ENCODE data around the gene HOXB5.

Gene HOXB5

DNA sequence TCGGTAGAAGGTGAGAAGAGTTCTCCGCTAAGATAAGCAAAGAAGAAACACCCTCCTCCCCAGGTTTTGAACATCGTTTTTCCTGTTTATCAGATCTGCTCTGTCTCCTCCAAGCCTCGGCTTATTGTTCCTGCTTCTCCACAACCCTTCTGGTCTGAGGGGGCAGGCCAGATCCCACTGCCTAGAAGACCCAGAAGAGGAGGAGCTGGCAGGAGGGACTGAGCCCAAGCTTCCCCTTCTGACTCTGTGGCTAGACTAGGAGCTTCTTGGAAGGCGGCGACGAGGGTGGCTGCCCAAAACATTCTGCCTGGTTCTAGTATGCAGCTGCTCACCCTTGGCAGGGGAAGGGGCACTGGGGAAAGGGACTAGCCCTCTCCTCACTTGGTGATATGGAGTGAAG, 5.2 kb upstream of the HOXB5 start:
- TF ChIP-seq CTCF (IDR thresholded peaks at IDR 0.05): no peak

GRCh38 chr17:48597778-48598631, 4.4 kb upstream of the HOXB5 start:
- TF ChIP-seq CTCF (IDR thresholded peaks at IDR 0.05): no peak

GRCh38 chr17:48597528-48597777, 3.9 kb upstream of the HOXB5 start:
- TF ChIP-seq CTCF (IDR thresholded peaks at IDR 0.05): no peak

GRCh38 chr17:48596735-48597527, 3.4 kb upstream of the HOXB5 start:
- TF ChIP-seq CTCF (IDR thresholded peaks at IDR 0.05): no peak

- no peak for TF ChIP-seq CTCF (IDR thresholded peaks at IDR 0.05)
Observed at GRCh38 chr17:48596000-48596734, 2.6 kb upstream of the HOXB5 start.

DNA sequence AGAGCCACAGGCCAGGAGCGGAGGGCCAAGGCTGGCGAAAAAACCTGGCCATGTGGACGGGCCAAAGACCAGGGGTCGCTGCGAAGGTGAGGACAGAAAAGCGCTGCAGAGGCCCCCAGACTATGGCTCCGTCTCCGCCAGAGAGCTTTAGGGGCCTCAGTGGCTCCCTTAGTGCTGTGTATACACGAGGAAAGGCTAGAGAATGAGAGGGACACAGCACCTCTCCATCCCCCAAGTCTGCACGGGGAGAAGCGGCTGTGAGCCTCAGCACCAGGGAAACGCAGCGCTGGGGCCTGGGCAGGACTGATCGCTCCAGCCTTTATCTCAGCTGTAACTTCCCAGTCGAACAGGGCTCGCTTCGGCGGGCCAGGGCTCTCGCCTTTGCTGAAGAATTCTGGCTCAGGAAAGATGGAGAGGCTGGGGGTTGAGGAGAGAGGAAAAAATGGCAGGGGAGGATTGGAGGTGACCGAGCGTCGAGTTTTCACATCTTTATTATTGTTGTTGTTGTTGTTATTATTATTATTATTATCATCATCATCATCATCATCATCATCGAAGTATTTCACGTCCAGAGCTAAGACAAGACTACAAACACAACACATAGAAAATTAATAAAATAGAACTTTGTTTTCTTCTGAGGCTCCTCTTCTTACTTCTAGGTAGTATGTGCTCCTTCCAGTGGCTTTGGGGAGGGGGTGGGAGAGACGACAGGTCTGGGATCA, 1.9 kb upstream of the HOXB5 start:
- no peak for TF ChIP-seq CTCF (IDR thresholded peaks at IDR 0.05)

Measured in LNCAP (cell line).